Endothelial cell of umbilical vein (primary cell): ENCODE data around the gene ZNF264. TPM values are rescaled to one million over a fixed set of nuclear protein-coding genes. Genes with fewer than 3 reads are reported as not detected.

Experiments used
- BruUV-seq: library from RNA; stranded (reverse); fragments of 400-500 nt; replicated peaks from 2 replicates; lab custom pipeline; 2021; lab: Mats Ljungman, UMichigan
- CTCF ChIA-PET: fragments of 300-600, 350-600 bp; sonication (Branson Sonifier 250); formaldehyde crosslinking; loops from one replicate; lab custom pipeline; 2021; ENCODE audit warnings: antibody characterized with exemption, inconsistent platforms; lab: Charles Lee
- POLR2A ChIA-PET: fragments of 300-600, 350-600 bp; sonication (Branson Sonifier 250); formaldehyde crosslinking; loops from one replicate; lab custom pipeline; 2021; ENCODE audit warnings: antibody characterized with exemption, inconsistent platforms; lab: Charles Lee
- DNase-seq: peaks from one replicate; pipeline ENCODE4 v3.0.0-alpha.2; 2011; ENCODE audit warnings: low read depth, low spot score
- FAIRE-seq: peaks from 2 replicates; lab custom pipeline; 2011; peaks lifted over from hg19 to GRCh38; lab: Jason Lieb, UNC
- H2AFZ ChIP-seq: 2 replicates; pipeline ENCODE4 v1.6.0; 2012; ENCODE audit warnings: low read depth, low read length, control low read depth, inconsistent platforms
- H3K27ac ChIP-seq: 2 replicates; pipeline ENCODE4 v1.5.1; 2011; ENCODE audit warnings: low read depth, mild to moderate bottlenecking, control low read depth, low read length, moderate library complexity; ENCODE audit not compliant: insufficient read depth
- H3K27me3 ChIP-seq, 2 experiments: 2 replicates each; pipeline versions ENCODE4 v1.6.0 to v1.6.1; 2011; ENCODE audit warnings: low read length in 2 of 2, mixed read lengths in 1 of 2; ENCODE audit not compliant: control insufficient read depth in 2 of 2, insufficient read depth in 2 of 2
- H3K36me3 ChIP-seq, 2 experiments: 2 replicates in 1 of 2; 3 replicates in 1 of 2; pipeline ENCODE4 v1.5.1; 2011; ENCODE audit warnings: low read length in 2 of 2, mild to moderate bottlenecking in 1 of 2, moderate library complexity in 1 of 2; ENCODE audit not compliant: control insufficient read depth in 2 of 2, insufficient read depth in 2 of 2; ENCODE audit errors: extremely low read depth in 1 of 2
- H3K4me1 ChIP-seq: 3 replicates; pipeline ENCODE4 v1.5.1; 2011; ENCODE audit warnings: mild to moderate bottlenecking, low read length; ENCODE audit not compliant: control insufficient read depth, insufficient read depth; ENCODE audit errors: extremely low read depth
- H3K4me2 ChIP-seq: 2 replicates; pipeline ENCODE4 v1.6.1; 2011; ENCODE audit warnings: low read length, control low read depth, mixed read lengths; ENCODE audit not compliant: insufficient read depth
- H3K4me3 ChIP-seq, 3 experiments: fragments of 200-600 bp in 1 of 3; sonication (generic), shearing (Covaris generic) in 1 of 3; replicated peaks in 1 of 3; 2 replicates each; pipeline ENCODE4 v1.5.1; 2011 to 2016; ENCODE audit warnings: control low read depth in 3 of 3, low read length in 3 of 3, mild to moderate bottlenecking in 2 of 3, inconsistent platforms in 1 of 3, low read depth in 1 of 3, moderate library complexity in 1 of 3; ENCODE audit not compliant: insufficient read depth in 1 of 3
- H3K79me2 ChIP-seq: 2 replicates; pipeline ENCODE4 v1.6.0; 2012; ENCODE audit warnings: low read length, inconsistent platforms; ENCODE audit not compliant: control insufficient read depth, insufficient read depth
- H3K9ac ChIP-seq: replicated peaks from 2 replicates; pipeline ENCODE3; 2011; ENCODE audit warnings: low read length, control low read depth; ENCODE audit not compliant: insufficient read depth; ENCODE audit errors: extremely low read depth
- H3K9me1 ChIP-seq: replicated peaks from 3 replicates; pipeline ENCODE4 v1.6.0; 2011; ENCODE audit warnings: mild to moderate bottlenecking, low read length; ENCODE audit not compliant: control insufficient read depth, insufficient read depth; ENCODE audit errors: extremely low read depth
- H3K9me3 ChIP-seq: replicated peaks from 2 replicates; pipeline ENCODE4 v1.5.1; 2012; ENCODE audit warnings: low read length, inconsistent platforms; ENCODE audit not compliant: control insufficient read depth, insufficient read depth
- H4K20me1 ChIP-seq: replicated peaks from 2 replicates; pipeline ENCODE3; 2011; ENCODE audit warnings: mild to moderate bottlenecking, low read length; ENCODE audit not compliant: control insufficient read depth, insufficient read depth; ENCODE audit errors: extremely low read depth
- CTCF ChIP-seq, 2 donors: IDR thresholded peaks; 1 replicate in 1 of 2; 2 replicates in 1 of 2; pipeline ENCODE4 v1.5.1; 2011; ENCODE audit warnings: low read length in 2 of 2, mild to moderate bottlenecking in 2 of 2, moderate library complexity in 2 of 2, control low read depth in 1 of 2, inconsistent platforms in 1 of 2, low read depth in 1 of 2; ENCODE audit not compliant: insufficient read depth in 1 of 2; ENCODE audit errors: extremely low read depth in 1 of 2
- EZH2 ChIP-seq: IDR thresholded peaks from 2 replicates; pipeline ENCODE4 v1.6.1; 2012; ENCODE audit warnings: borderline replicate concordance, low read depth, mild to moderate bottlenecking, moderate library complexity, low read length, inconsistent platforms; ENCODE audit not compliant: severe bottlenecking
- FOS ChIP-seq: IDR thresholded peaks from 2 replicates; pipeline ENCODE4 v1.6.1; 2011; ENCODE audit warnings: mild to moderate bottlenecking, low read length, moderate library complexity, borderline replicate concordance; ENCODE audit not compliant: insufficient read depth
- GATA2 ChIP-seq: IDR thresholded peaks from 2 replicates; pipeline ENCODE4 v1.7.0; 2011; ENCODE audit warnings: low read depth, mild to moderate bottlenecking, moderate library complexity, mixed read lengths, low read length; ENCODE audit not compliant: insufficient read length, insufficient read depth
- JUN ChIP-seq: IDR thresholded peaks from 2 replicates; pipeline ENCODE4 v1.6.1; 2011; ENCODE audit warnings: borderline replicate concordance, low read depth; ENCODE audit not compliant: insufficient read length, insufficient read depth
- MYC ChIP-seq: IDR thresholded peaks from one replicate; pipeline ENCODE4 v1.6.1; 2011; ENCODE audit warnings: mild to moderate bottlenecking, low read depth, low read length
- POLR2A ChIP-seq: IDR thresholded peaks from 2 replicates; pipeline ENCODE4 v1.6.1; 2012; ENCODE audit warnings: low read depth, mild to moderate bottlenecking, control low read depth, low read length
- POLR2AphosphoS5 ChIP-seq: IDR thresholded peaks from 2 replicates; pipeline ENCODE4 v1.6.1; 2012; ENCODE audit warnings: low read depth, mild to moderate bottlenecking, control low read depth, low read length, moderate library complexity; ENCODE audit not compliant: insufficient read depth
- dilution Hi-C: fragments of 300-500 bp; cut with MboI; formaldehyde crosslinking; loops from one replicate; pipeline ENCODE4 v1.15.0; 2019; ENCODE audit warnings: low sequenced_read_pairs; ENCODE audit not compliant: extremely low pct_ligation_motif_present
- intact Hi-C: fragments of 100-400 bp; cut with micrococcal nuclease; formaldehyde crosslinking; loops from one replicate; pipeline ENCODE4 v1.10.0; 2022
- polyA plus RNA-seq, 4 experiments: library from polyadenylated mRNA; depleted of rRNA in 3 of 4; stranded (reverse) in 3 of 4; unstranded in 1 of 4; fragments of >200 nt; gene quantifications; 2 replicates each; pipeline versions ENCODE4 v1.2.1 to v1.2.3, GENCODE V29; 2011 to 2012; ENCODE audit warnings: missing spikeins in 1 of 4
- total RNA-seq: library from RNA; stranded (reverse); gene quantifications from 2 replicates; pipeline ENCODE4 v1.2.3, GENCODE V29; 2021
- TF ChIP-seq, protein P1 (sequence below): IDR thresholded peaks from 2 replicates; pipeline ENCODE4 v1.6.1; 2011; ENCODE audit not compliant: insufficient read depth, insufficient read length

Gene ZNF264
- total and polyA plus RNA-seq, 2 donors (not counting 3 experiments of a cell fraction or from before 2014, with no cell fraction given), result 4.4 to 20.5 TPM

GRCh38 chr19:57161985-57162539, 29.2 kb upstream of the ZNF264 start:
- CTCF ChIA-PET, result no interaction called here
- no peak for DNase-seq
- H3K79me2 ChIP-seq, result no peaks in the 10 kb centered on the region

More at GRCh38 chr19:57161985-57162539, 29.2 kb upstream of the ZNF264 start:
- H2AFZ ChIP-seq, result no peak overlapping the region
- H3K4me2 ChIP-seq, result no peak overlapping the region
- no peaks in the 10 kb centered on the region for H3K36me3 ChIP-seq
- intact Hi-C loops (no loop called here), dilution Hi-C loops (no loop called here)
- TF ChIP-seq POLR2A (no peak), EZH2 (no peak), JUN (no peak), FOS (no peak), MYC (no peak), GATA2 (no peak), CTCF (IDR thresholded peaks at IDR 0.05; ENCODE audit: extremely low read depth in 1 of 2, insufficient read depth in 1 of 2, low read depth in 1 of 2, low read length in 2 of 2) (no peak), POLR2AphosphoS5 (no peak)
- TF ChIP-seq, protein P1, sequence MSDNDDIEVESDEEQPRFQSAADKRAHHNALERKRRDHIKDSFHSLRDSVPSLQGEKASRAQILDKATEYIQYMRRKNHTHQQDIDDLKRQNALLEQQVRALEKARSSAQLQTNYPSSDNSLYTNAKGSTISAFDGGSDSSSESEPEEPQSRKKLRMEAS, result no peak
- H3K9me1 ChIP-seq, result no peaks in the 10 kb centered on the region
- H3K27ac ChIP-seq, result no peak overlapping the region
- peaks cover 2% of the 10 kb centered on the region for H3K9me3 ChIP-seq
- no peak for FAIRE-seq
- POLR2A ChIA-PET, result no interaction called here
- no TSS peak for BruUV-seq
- H3K9ac ChIP-seq, result no peak overlapping the region
- H3K4me3 ChIP-seq, result no peak overlapping the region
- H4K20me1 ChIP-seq, result no peaks in the 10 kb centered on the region
- no peaks in the 10 kb centered on the region for H3K27me3 ChIP-seq
- no peaks in the 10 kb centered on the region for H3K4me1 ChIP-seq
